Caki2 (cell line): ENCODE measurements around the gene STOX2. TPM values are rescaled to one million over a fixed set of nuclear protein-coding genes. Genes with fewer than 3 reads are reported as not detected.
"Not testable (repeated sequence)": the region's sequence is repeated elsewhere in the genome, so short reads cannot be mapped to it uniquely, and the experiment has no call there.

Experiments used
- DNase-seq: peaks from one replicate; pipeline ENCODE4 v3.0.0-alpha.2; 2015; ENCODE audit warnings: low read depth
- in situ Hi-C: cut with HindIII; loops from 2 replicates; pipeline ENCODE4 v1.10.0; 2016; ENCODE audit warnings: low sequenced_read_pairs, low pct_unique_long_range_greater_than_20kb, mixed read lengths
- total RNA-seq: library from RNA; depleted of rRNA; stranded (reverse); fragments of >200 nt; shearing (Covaris generic); gene quantifications from 2 replicates; pipeline ENCODE4 v1.2.3, GENCODE V29; 2014; ENCODE audit warnings: low replicate concordance

STOX2 gene
- total RNA-seq, 1 experiment from 2014 or later: 12.2 TPM

- in situ Hi-C loops: no loop called here
Observed at GRCh38 chr4:183924362-183925044, 19.4 kb downstream of the STOX2 start.

DNA sequence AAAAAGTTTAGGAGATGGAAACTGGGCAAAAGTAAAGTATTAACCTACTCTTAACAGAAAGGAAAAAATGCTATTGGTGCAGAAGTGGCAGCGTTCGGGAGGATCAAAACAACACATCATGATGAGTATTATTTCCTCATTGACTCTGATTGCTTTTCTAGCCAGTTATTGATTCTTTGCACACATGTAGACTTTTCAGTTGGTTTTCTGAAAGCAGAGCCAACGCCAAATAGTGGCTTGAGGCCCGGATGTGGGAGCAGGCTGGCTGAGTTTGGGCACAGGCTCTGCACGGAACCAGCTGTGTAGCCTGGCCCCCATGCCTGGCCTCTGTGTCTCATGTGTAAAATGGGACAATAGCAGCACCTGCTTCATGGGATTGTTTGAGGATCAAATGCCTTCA, 21.8 kb downstream of the STOX2 start:
- in situ Hi-C loops: no loop called here
- no peak for DNase-seq

More at GRCh38 chr4:183924362-183925044, 19.4 kb downstream of the STOX2 start:
- no peak for DNase-seq

GRCh38 chr4:183932576-183932975, 27.5 kb downstream of the STOX2 start:
- no peak for DNase-seq
- in situ Hi-C loops: no loop called here

DNA sequence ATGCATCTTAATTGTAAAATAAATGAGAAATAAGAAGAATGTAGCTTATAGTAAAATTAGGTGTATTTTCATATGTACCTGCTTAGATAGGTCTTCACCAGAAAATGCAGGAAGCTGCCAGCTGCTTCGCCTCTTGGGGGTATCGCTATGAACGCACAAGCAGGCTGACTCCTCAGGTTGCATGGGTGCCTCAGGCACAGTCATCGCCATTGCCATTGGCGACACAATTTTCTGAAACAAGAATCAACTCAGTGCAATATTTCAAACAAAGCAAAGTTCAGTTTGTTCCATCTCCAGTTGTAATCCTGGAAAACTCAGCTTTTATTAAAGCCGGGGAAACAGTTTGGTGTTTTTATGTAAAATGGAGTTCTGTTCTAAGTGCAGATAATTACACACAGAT, 29.7 kb downstream of the STOX2 start:
- DNase-seq: no peak
- in situ Hi-C loops: no loop called here

DNA sequence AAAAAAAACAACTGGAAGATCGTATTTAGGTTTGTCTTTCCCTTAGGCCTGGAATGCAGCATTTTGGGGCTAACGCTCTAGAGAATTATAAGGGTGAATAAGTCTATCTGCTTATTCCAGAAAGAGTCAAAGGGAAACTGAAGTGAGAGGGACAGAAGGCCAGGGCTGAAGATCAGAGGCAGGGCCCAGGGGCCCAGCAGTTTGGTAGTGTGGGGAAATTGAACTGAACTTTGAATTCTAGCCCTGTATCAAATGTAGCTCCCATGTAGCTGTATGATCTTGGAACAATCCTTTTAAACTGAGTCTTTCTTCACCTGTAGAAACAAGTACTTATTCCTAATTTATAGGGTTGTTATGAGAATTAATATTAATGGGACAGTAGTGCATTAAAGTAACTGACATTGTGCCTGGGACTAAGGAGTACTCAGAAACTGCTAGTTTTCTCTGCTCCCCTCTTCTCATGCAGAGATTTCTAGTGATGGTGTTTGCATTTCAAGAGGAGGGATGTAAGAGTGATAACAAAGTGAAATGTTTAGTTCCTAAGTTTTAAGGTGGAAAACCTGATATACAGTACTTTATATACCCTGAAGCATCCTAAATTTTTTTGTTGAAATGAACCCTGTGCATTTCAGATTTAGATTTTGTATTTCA, 30.4 kb downstream of the STOX2 start:
- DNase-seq: no peak
- in situ Hi-C loops: no loop called here

GRCh38 chr4:183936047-183936446, 30.9 kb downstream of the STOX2 start:
- in situ Hi-C loops: no loop called here

DNA sequence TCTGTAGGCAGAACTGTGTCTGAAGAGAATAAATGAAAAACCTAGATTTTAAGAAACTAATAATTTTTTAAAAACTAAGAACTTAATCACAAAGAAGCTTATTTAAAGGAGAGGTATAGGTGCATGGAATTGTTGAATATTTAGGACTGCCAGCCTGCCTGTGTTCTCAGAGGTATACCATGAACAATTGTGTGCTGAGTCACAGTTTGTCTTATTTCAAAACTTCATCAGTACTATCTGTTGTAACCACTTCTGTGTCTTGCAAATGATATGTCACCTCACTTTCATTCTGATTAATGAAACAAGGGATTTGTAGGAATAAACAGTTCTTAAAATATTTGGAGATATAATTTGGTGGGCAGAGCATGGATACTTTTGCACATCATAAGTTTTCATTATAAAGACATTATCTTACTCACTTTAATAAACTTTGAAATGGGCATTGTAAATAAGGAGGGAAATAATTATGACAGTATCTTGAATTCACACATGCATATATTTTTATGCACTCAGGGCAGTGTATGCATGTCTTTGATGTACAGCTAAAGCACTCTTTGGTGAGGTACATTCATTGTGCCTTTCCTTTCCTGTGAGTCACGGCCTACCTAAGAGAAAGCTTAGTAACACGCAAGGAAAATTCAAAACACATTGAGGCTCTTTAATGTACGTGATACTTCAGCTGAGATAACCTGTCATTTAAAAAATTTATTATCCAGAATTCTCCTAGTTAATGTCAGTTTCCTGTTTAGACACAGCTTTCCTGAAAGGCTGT, 31.7 kb downstream of the STOX2 start:
- DNase-seq: no peak
- in situ Hi-C loops: no loop called here

More at GRCh38 chr4:183936047-183936446, 30.9 kb downstream of the STOX2 start:
- DNase-seq: no peak

DNA sequence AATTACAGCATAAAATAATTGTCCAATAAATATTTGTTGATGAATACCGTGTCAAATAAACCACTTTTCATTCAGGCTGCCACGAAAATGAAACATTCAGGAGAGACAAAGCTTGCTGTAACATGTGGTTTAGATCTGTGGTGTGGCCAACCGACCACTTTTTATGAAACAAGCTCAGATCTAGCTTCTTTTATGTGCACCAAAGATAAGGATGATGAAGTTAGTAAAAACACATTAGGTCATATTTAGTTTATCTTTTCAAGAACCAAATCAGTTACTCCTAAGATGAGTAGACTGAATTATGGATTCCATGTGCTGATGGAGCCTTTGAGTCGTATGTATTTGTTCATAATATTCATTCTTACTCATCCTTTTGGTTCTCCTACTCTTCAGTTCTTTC, 35.8 kb downstream of the STOX2 start:
- no peak for DNase-seq
- in situ Hi-C loops: no loop called here

DNA sequence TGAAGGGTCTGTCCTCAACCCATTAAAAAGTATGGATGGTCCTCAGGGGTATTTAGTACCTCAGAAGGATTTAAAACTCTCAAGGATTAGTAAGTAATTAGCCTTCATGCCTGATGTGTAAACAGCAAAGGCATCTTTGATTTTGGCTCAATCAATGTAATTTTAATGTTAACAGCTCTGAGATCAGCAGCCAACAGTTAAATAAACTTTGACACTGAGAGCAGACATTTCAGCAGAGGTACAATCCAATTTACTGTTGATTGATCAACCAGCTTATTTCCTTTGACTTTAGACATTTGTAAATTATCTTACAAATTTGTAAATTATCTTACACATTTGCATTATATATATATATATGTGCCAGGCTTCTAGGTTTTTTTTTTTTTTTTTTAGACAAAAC, 36.9 kb downstream of the STOX2 start:
- no peak for DNase-seq
- in situ Hi-C loops: no loop called here

DNA sequence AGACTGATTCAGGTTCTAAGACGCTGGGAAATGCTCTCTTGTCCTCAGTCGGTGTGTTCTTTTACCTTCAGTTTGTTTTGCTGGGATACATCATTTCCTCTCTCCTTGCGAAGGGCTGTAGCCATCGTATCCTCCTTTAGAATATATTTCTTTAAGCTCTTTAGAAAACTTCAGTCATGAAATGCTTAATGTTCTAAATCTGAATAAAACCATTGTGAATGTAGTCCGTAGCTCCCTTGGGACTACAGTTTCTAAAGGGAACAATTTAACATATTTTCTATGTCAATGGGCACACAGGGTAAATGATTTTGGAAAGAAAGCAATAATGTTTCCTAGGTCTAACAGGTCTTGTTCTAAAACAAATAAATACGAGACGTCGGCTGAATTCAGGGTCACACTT, 40.6 kb downstream of the STOX2 start:
- in situ Hi-C loops: no loop called here
- no peak for DNase-seq

GRCh38 chr4:183950536-183950935, 45.4 kb downstream of the STOX2 start:
- DNase-seq: no peak
- in situ Hi-C loops: no loop called here

- in situ Hi-C loops: not testable (repeated sequence)
Observed at GRCh38 chr4:183952652-183953051, 47.5 kb downstream of the STOX2 start.

DNA sequence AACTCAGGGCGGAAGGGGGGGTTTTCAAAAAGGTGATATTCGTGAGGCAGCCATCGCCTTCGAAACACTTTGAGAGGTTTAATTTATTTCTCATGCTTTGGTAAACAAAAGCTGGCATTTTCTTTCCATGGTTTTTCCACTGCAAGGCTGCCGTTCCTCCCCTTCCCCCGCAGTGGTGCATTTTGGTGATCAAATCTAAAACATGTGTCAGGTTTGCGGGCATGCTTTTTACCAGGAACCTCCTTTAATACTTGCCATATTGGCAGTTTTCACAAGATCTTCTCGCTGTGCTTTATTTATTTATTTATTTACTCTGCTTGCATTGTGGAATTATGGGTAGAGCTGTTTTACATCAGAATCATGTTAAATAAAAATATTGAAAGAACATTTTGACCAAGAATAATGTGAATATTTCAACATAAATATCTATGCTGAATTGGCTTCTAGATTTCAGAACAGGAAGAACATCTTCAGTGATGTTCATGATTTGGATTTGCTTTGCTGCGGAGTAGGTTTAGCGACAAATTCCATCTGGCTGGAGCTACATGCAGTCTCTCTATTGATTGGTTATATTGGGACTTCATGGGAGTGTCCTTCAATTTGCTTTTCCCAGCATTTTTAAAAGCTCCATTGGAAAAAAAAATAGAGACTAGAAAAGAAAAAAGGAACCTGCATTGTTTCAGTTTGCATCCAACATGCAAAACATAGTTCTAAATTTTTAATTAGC, 54.4 kb downstream of the STOX2 start:
- no peak for DNase-seq
- in situ Hi-C loops: no loop called here

More at GRCh38 chr4:183952652-183953051, 47.5 kb downstream of the STOX2 start:
- not testable (repeated sequence) for DNase-seq

DNA sequence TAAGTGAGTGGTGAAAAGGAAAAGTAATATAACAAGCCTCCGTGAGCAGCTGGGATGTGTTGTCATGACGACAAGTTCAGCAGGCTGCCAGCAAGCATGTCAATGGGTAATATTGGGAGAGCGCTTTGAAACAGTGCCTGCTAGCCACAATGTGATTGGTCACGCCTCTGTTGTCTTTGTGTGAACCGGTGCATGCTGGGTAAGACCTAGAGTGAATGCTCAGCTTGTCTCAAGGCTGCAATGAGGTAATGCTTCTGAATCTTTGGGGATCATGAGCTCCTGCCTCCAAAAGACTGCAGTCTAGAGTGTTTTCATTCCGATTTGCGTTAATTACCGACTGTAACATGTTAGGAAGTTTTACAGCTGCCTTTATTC, 54.9 kb downstream of the STOX2 start:
- in situ Hi-C loops: no loop called here
- peak; percentile 73 for DNase-seq

DNA sequence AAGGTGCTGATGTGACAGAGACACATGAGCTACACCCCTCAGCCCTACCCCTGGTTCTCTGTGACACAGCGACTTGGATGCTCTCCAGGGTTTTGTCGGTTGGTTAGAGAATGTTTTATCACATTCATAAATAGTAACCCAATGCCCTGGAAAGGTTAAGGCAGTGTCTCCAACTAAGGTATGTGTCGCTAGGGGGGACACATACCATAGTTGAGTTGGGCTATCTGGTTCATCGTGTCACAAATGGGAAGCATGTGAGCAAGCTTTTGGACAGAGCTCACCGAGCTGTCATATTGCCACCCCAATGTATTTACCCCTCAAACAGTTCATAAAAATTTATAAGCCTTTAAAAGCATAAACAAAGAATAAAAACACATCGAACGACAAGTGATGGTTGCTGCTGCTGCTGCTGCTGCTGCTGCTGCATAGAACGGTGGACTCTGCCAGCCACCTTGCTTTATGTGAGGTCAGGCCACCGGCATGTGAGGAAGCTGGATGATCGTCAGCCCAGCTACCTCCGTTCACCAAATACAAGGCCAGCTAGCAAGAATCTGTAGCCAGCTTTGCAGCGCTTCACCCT, 55.9 kb downstream of the STOX2 start:
- in situ Hi-C loops: no loop called here
- DNase-seq: peak; percentile 67

- DNase-seq: no peak
- in situ Hi-C loops: no loop called here
Observed at GRCh38 chr4:183961795-183962194, 56.7 kb downstream of the STOX2 start.

DNA sequence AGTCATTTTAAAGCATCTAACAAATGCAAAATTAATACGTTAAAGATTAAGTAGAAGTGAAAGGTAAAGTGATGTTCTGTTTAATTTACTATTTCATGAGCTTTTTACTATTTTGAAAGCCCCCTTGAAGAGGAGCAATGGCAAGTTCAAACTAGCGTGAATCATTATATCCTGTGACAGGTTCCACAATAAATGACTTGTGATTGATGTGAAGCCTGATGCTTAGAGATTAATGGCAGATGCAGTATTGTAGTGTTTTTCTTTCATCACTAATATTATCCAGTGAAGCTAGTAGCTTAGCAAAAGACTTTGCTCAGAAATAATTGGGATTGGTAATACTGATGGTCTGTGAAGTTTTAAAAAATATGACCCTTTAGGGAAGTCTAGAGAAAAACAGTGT, 57.3 kb downstream of the STOX2 start:
- in situ Hi-C loops: no loop called here
- DNase-seq: no peak

DNA sequence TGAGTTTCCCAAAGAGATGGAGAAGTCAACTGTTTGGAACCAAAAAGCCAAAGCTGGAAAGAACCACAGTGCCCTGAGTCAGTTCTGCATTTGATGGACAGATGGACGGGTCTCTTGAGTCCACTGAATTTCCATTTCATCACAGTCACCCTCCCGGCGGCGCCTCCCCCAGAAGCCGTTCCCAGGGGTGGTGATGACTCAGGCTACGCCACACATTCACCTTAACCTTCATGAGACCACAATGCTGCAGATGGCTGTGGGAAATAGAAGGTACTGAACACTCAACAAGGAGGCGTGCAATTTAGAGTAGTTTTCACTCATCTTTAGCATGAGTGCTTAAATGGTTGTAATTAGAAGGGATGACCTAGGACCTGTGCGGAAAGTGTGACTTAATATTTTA, 61.3 kb downstream of the STOX2 start:
- in situ Hi-C loops: no loop called here
- no peak for DNase-seq
